CD4-positive, CD25-positive, alpha-beta regulatory T cell (primary cell): Measurements from ENCODE around the gene PKN2. TPM values are rescaled to one million over a fixed set of nuclear protein-coding genes. Genes with fewer than 3 reads are reported as not detected.
"Not testable (repeated sequence)": the region's sequence is repeated elsewhere in the genome, so short reads cannot be mapped to it uniquely, and the experiment has no call there.

Experiments used
- ATAC-seq, 2 donors: fragments of 150-1000 bp; cut with Tn5 transposase; one replicate each; pipeline ENCODE4 v1.10.0; 2021; ENCODE audit warnings: low read depth in 2 of 2, moderate number of reproducible peaks in 2 of 2, moderate library complexity in 1 of 2
- DNase-seq, 3 donors: peaks; one replicate each; pipeline versions ENCODE4 v3.0.0 to v3.0.0-alpha.2; 2012 to 2022; ENCODE audit warnings: mixed read lengths in 1 of 3
- H3K27ac ChIP-seq: one replicate; pipeline ENCODE4 v1.7.0; 2013; ENCODE audit warnings: mild to moderate bottlenecking, low read length; ENCODE audit not compliant: insufficient read depth, poor library complexity, severe bottlenecking
- H3K27me3 ChIP-seq: one replicate; pipeline ENCODE4 v1.7.0; 2013; ENCODE audit warnings: low read length; ENCODE audit not compliant: control insufficient read depth, insufficient read depth
- H3K36me3 ChIP-seq: one replicate; pipeline ENCODE4 v1.7.0; 2013; ENCODE audit warnings: mild to moderate bottlenecking, low read length, moderate library complexity; ENCODE audit not compliant: control insufficient read depth, insufficient read depth
- H3K4me1 ChIP-seq: 2 replicates; pipeline ENCODE4 v1.7.0; 2013; ENCODE audit warnings: mild to moderate bottlenecking, low read length; ENCODE audit not compliant: insufficient read depth, control insufficient read depth, poor library complexity, severe bottlenecking
- H3K4me3 ChIP-seq: one replicate; pipeline ENCODE4 v1.7.0; 2013; ENCODE audit warnings: low read depth, mild to moderate bottlenecking, low read length, moderate library complexity
- H3K9me3 ChIP-seq, 2 experiments: 1 replicate in 1 of 2; 2 replicates in 1 of 2; pipeline ENCODE4 v1.7.0; 2013; ENCODE audit warnings: low read length in 2 of 2, mild to moderate bottlenecking in 1 of 2, moderate library complexity in 1 of 2; ENCODE audit not compliant: control insufficient read depth in 2 of 2
- H3K27ac Mint-ChIP-seq, 3 donors: one replicate each; pipeline ENCODE4 v1.8.0; 2020 to 2022; ENCODE audit warnings: mild to moderate bottlenecking in 3 of 3, mixed read lengths in 3 of 3, moderate library complexity in 2 of 3
- H3K27me3 Mint-ChIP-seq: one replicate; pipeline ENCODE4 v1.8.0; 2022; ENCODE audit warnings: mild to moderate bottlenecking, mixed read lengths
- H3K36me3 Mint-ChIP-seq: one replicate; pipeline ENCODE4 v1.8.0; 2020; ENCODE audit warnings: mixed read lengths
- H3K4me1 Mint-ChIP-seq, 4 donors: one replicate each; pipeline ENCODE4 v1.8.0; 2020 to 2022; ENCODE audit warnings: mixed read lengths in 4 of 4, mild to moderate bottlenecking in 1 of 4
- H3K4me3 Mint-ChIP-seq, 4 donors: one replicate each; pipeline ENCODE4 v1.8.0; 2020 to 2022; ENCODE audit warnings: mild to moderate bottlenecking in 4 of 4, mixed read lengths in 4 of 4, moderate library complexity in 3 of 4
- H3K9me3 Mint-ChIP-seq, 7 donors: one replicate each; pipeline ENCODE4 v1.8.0; 2020 to 2022; ENCODE audit warnings: mixed read lengths in 7 of 7, mild to moderate bottlenecking in 3 of 7, moderate library complexity in 2 of 7
- polyA plus RNA-seq, 4 donors: library from polyadenylated mRNA; unstranded; fragments of 300-500 nt; fragmentation: Illumina TruSeq; gene quantifications; one replicate each; pipeline ENCODE4 v1.2.3, GENCODE V29; 2021
- total RNA-seq: library from RNA; stranded (reverse); gene quantifications from one replicate; pipeline ENCODE4 v1.2.3, GENCODE V29; 2022

Gene PKN2
- total and polyA plus RNA-seq, 5 donors from 2014 or later = 6.7 to 41.9 (median 7.5) TPM

DNA sequence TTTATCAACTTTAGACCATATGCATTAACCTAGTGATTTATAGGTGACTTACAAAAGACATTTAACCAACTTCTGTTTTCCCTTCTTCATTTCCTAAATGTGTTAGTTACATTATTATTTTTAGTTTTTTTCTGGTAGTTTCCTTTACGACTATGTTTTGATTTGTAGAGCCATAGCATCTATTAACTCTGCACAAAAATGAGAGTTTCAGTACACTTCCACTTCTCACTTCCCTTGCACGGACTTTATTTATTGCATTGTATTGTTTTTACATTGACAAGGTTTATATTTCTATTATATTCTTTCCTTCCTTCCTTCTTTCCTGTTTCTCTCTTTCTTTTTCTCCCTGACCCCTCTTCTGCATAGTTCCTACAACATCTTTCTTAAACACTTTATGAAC is 14.7 kb downstream of the PKN2 start:
- Histone ChIP-seq H3K27ac (no peak overlapping the region), H3K9me3 (no peaks in the 10 kb centered on the region), H3K27me3 (no peaks in the 10 kb centered on the region), H3K4me3 (no peak overlapping the region), H3K36me3 (no peaks in the 10 kb centered on the region), H3K4me1 (no peaks in the 10 kb centered on the region)
- DNase-seq (no peak), ATAC-seq (no peak)
- H3K27me3 Mint-ChIP-seq = no peaks in the 10 kb centered on the region
- H3K36me3 Mint-ChIP-seq = peaks cover 16% of the 10 kb centered on the region
- no peak overlapping the region for H3K4me3 Mint-ChIP-seq
- no peaks in the 10 kb centered on the region for H3K9me3 Mint-ChIP-seq
- no peak overlapping the region for H3K27ac Mint-ChIP-seq
- H3K4me1 Mint-ChIP-seq = peaks cover 39 to 62% (median 54%) of the 10 kb centered on the region in 4 donors

DNA sequence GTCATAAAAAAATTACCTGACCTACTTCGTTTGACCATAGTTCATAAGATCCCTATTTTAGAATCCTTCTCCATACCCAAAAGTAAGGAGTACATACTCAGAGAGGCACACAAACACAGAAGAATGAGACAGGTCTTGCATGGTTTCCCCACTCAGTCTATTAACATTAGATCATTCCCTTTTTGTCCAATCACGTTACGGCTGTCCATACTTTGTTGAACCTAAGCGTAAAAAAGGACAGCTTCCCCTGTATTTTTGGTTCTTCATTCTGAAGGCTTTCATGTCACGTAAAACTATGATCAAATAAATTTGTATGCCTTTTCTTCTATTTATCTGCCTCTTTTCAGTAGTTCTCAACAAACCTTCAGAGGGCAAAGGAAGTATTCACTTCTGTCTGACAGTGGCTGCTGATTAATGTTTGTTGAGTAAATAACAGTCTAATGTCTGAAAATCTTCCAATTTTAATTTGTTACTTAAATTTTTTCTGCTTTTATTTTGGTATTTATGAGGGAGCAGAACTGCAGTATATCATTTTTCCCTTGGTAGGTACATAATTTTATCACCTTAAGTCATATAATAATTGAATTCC is 16.4 kb downstream of the PKN2 start:
- Mint-ChIP-seq H3K36me3 (peaks cover 18% of the 10 kb centered on the region), H3K27ac (no peak overlapping the region), H3K27me3 (no peaks in the 10 kb centered on the region), H3K4me3 (no peak overlapping the region), H3K9me3 (no peaks in the 10 kb centered on the region), H3K4me1 (peaks cover 32 to 61% (median 44%) of the 10 kb centered on the region in 4 donors)
- no peaks in the 10 kb centered on the region for H3K36me3 ChIP-seq
- no peaks in the 10 kb centered on the region for H3K4me1 ChIP-seq
- ATAC-seq (no peak), DNase-seq (no peak)
- H3K4me3 ChIP-seq = no peak overlapping the region
- H3K9me3 ChIP-seq = no peaks in the 10 kb centered on the region
- no peak overlapping the region for H3K27ac ChIP-seq
- H3K27me3 ChIP-seq = no peaks in the 10 kb centered on the region

DNA sequence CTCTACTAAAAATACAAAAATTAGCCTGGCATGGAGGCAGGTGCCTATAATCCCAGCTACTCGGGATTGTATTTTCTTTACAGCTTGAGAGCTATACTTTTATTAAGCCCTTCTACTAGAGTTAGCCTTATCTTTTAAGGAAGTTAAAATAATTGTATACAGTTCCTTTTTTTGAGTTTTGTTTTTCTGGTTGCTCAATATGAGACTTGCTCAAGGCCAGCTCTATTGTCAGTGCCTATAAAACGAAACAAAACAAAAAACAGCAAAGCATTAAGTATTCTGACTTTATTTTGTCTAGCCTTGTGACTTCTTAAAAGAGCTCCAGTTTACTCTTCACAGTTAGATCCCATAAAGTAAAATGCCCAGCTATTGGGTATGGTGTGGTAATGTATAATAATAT is 17.2 kb downstream of the PKN2 start:
- Histone ChIP-seq H3K27me3 (no peaks in the 10 kb centered on the region), H3K4me1 (no peaks in the 10 kb centered on the region), H3K9me3 (no peaks in the 10 kb centered on the region), H3K4me3 (no peak overlapping the region), H3K27ac (no peak overlapping the region), H3K36me3 (no peaks in the 10 kb centered on the region)
- DNase-seq = no peak
- no peaks in the 10 kb centered on the region for H3K9me3 Mint-ChIP-seq
- H3K4me3 Mint-ChIP-seq = no peak overlapping the region
- H3K27ac Mint-ChIP-seq = peak overlapping the region in 1 of 3 donors; percentile 15
- ATAC-seq = no peak
- no peaks in the 10 kb centered on the region for H3K27me3 Mint-ChIP-seq
- peaks cover 28 to 56% (median 41%) of the 10 kb centered on the region in 4 donors for H3K4me1 Mint-ChIP-seq
- H3K36me3 Mint-ChIP-seq = peaks cover 18% of the 10 kb centered on the region

DNA sequence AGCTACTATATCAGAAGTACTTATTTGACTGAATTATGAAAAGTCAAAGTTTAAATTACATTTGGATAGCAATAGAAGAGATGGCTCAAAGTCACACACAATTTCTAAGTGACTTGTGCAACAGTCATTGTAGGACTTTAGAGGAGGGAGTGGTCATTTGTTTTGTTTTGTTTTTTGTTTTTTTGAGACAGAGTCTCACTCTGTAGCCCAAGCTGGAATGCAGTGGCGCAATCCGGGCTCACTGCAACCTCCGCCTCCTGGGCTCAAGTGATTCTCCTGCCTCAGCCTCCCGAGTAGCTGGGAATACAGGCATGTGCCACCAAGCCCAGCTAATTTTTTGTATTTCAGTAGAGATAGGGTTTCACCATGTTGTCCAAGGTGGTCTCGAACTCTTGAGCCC is 17.7 kb downstream of the PKN2 start:
- not testable (repeated sequence) for H3K27ac ChIP-seq

DNA sequence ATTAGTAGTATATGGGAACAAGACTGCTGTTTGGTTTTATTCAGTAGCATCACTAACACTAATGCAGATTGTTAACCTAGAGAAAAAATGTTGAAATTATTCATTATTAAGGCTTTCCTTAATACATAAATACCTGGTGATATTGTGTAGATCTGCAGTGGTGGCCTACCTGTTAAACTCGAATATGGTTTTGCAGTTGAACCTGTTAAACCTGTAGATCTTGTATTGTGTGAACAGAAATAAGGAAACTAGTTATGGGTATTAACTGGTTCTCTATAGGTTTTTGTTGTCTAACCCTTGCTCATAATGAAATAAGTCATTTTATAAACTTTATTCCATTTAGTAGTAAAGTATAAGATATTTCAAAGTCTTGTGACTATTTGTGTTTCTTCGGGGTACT is 23.9 kb downstream of the PKN2 start:
- no peaks in the 10 kb centered on the region for H3K27me3 ChIP-seq
- Mint-ChIP-seq H3K4me3 (no peak overlapping the region), H3K9me3 (peaks cover 0 to 2% (median 0%) of the 10 kb centered on the region in 7 donors), H3K27ac (no peak overlapping the region), H3K4me1 (peaks cover 30 to 39% (median 31%) of the 10 kb centered on the region in 4 donors), H3K36me3 (peaks cover 19% of the 10 kb centered on the region), H3K27me3 (no peaks in the 10 kb centered on the region)
- ATAC-seq (no peak), DNase-seq (no peak)
- peaks cover 6% of the 10 kb centered on the region for H3K36me3 ChIP-seq
- no peak overlapping the region for H3K27ac ChIP-seq
- H3K4me1 ChIP-seq = no peaks in the 10 kb centered on the region
- no peaks in the 10 kb centered on the region for H3K9me3 ChIP-seq
- H3K4me3 ChIP-seq = no peak overlapping the region

More for the DNA sequence above, 17.7 kb downstream of the PKN2 start:
- DNase-seq, H3K36me3 ChIP-seq, H3K4me3 Mint-ChIP-seq, ATAC-seq, H3K27me3 Mint-ChIP-seq, H3K4me1 ChIP-seq, H3K9me3 Mint-ChIP-seq, H3K4me3 ChIP-seq, H3K27me3 ChIP-seq, H3K9me3 ChIP-seq: not testable (repeated sequence)
- Mint-ChIP-seq H3K36me3 (peaks cover 18% of the 10 kb centered on the region), H3K27ac (peak overlapping the region in 1 of 3 donors; percentile 15), H3K4me1 (peaks cover 31 to 54% (median 42%) of the 10 kb centered on the region in 4 donors)

DNA sequence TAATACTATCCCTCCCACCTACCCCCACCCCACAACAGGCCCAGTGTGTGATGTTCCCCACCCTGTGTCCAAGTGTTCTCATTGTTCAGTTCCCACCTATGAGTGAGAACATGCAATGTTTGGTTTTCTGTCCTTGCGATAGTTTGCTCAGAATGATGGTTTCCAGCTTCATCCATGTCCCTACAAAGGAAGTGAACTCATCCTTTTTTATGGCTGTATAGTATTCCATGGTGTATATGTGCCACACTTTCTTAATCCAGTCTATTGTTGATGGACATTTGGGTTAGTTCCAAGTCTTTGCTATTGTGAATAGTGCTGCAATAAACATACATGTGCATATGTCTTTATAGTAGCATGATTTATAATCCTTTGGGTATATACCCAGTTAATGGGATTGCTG is 28.8 kb downstream of the PKN2 start:
- ATAC-seq, H3K4me3 ChIP-seq, H3K9me3 Mint-ChIP-seq, H3K4me1 ChIP-seq, H3K27me3 Mint-ChIP-seq, H3K4me3 Mint-ChIP-seq, DNase-seq, H3K36me3 ChIP-seq, H3K9me3 ChIP-seq, H3K27me3 ChIP-seq, H3K27ac Mint-ChIP-seq, H3K27ac ChIP-seq: not testable (repeated sequence)
- H3K4me1 Mint-ChIP-seq = peaks cover 19 to 56% (median 42%) of the 10 kb centered on the region in 4 donors
- H3K36me3 Mint-ChIP-seq = peaks cover 41% of the 10 kb centered on the region

DNA sequence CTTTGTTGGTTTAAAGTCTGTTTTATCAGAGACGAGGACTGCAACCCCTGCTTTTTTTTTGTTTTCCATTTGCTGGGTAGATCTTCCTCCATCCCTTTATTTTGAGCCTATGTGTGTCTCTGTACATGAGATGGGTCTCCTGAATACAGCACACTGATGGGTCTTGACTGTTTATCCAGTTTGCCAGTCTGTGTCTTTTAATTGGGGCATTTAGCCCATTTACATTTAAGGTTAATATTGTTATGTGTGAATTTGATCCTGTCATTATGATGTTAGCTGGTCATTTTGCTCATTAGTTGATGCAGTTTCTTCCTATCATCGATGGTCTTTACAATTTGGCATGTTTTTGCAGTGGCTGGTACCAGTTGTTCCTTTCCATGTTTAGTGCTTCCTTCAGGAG is 32.5 kb downstream of the PKN2 start:
- H3K4me3 Mint-ChIP-seq, ATAC-seq, H3K36me3 ChIP-seq, H3K9me3 ChIP-seq, H3K27me3 ChIP-seq, DNase-seq, H3K27ac ChIP-seq, H3K4me3 ChIP-seq, H3K9me3 Mint-ChIP-seq, H3K27me3 Mint-ChIP-seq, H3K27ac Mint-ChIP-seq, H3K4me1 ChIP-seq: not testable (repeated sequence)
- H3K36me3 Mint-ChIP-seq = peaks cover 37% of the 10 kb centered on the region
- peaks cover 28 to 65% (median 43%) of the 10 kb centered on the region in 4 donors for H3K4me1 Mint-ChIP-seq

DNA sequence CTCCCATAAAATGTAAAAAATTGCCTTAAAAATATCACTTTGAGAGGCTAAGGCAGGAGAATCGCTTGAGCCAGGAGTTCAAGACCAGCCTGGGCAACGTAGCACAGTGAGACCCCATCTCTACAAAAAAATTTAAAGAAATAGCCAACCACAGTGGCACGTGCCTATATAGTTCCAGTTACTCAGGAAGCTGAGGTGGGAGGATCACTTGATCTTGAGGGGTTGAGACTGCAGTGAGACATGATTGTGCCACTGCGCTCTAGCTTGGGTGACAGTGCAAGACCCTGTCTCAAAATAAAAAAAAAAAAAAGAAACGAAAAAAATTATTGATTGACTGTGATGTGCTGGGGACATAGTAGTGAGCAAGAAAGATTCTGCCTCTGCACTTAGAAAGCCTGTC is 38.4 kb downstream of the PKN2 start:
- H3K36me3 ChIP-seq = no peaks in the 10 kb centered on the region
- Mint-ChIP-seq H3K36me3 (peaks cover 12% of the 10 kb centered on the region), H3K27me3 (no peaks in the 10 kb centered on the region), H3K4me1 (peaks cover 52 to 78% (median 60%) of the 10 kb centered on the region in 4 donors), H3K4me3 (peak overlapping the region in 1 of 4 donors; percentile 38), H3K27ac (peak overlapping the region in 1 of 3 donors; percentile 6), H3K9me3 (peaks cover 0 to 2% (median 0%) of the 10 kb centered on the region in 7 donors)
- ATAC-seq (no peak), DNase-seq (no peak)
- no peak overlapping the region for H3K27ac ChIP-seq
- H3K9me3 ChIP-seq = no peaks in the 10 kb centered on the region
- H3K4me3 ChIP-seq = no peak overlapping the region
- no peaks in the 10 kb centered on the region for H3K27me3 ChIP-seq
- H3K4me1 ChIP-seq = no peaks in the 10 kb centered on the region
